HL-60 (cell line): Measurements from ENCODE around the gene AVPR2.

Experiments
- POLR2AphosphoS5 ChIP-seq: IDR thresholded peaks from 2 replicates; pipeline ENCODE4 v1.6.1; 2012; ENCODE audit warnings: low read depth
- TF ChIP-seq, protein P1 (sequence below): IDR thresholded peaks from one replicate; pipeline ENCODE4 v1.5.1; 2011; ENCODE audit warnings: low read length, control low read depth, inconsistent platforms; ENCODE audit not compliant: insufficient read depth
- TF ChIP-seq, protein P2 (sequence below): IDR thresholded peaks from 2 replicates; pipeline ENCODE4 v1.6.1; 2012; ENCODE audit warnings: low read depth; ENCODE audit not compliant: insufficient replicate concordance

- TF ChIP-seq, protein P1, sequence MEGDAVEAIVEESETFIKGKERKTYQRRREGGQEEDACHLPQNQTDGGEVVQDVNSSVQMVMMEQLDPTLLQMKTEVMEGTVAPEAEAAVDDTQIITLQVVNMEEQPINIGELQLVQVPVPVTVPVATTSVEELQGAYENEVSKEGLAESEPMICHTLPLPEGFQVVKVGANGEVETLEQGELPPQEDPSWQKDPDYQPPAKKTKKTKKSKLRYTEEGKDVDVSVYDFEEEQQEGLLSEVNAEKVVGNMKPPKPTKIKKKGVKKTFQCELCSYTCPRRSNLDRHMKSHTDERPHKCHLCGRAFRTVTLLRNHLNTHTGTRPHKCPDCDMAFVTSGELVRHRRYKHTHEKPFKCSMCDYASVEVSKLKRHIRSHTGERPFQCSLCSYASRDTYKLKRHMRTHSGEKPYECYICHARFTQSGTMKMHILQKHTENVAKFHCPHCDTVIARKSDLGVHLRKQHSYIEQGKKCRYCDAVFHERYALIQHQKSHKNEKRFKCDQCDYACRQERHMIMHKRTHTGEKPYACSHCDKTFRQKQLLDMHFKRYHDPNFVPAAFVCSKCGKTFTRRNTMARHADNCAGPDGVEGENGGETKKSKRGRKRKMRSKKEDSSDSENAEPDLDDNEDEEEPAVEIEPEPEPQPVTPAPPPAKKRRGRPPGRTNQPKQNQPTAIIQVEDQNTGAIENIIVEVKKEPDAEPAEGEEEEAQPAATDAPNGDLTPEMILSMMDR, result no peak
- TF ChIP-seq POLR2AphosphoS5, result no peak
- TF ChIP-seq, protein P2, sequence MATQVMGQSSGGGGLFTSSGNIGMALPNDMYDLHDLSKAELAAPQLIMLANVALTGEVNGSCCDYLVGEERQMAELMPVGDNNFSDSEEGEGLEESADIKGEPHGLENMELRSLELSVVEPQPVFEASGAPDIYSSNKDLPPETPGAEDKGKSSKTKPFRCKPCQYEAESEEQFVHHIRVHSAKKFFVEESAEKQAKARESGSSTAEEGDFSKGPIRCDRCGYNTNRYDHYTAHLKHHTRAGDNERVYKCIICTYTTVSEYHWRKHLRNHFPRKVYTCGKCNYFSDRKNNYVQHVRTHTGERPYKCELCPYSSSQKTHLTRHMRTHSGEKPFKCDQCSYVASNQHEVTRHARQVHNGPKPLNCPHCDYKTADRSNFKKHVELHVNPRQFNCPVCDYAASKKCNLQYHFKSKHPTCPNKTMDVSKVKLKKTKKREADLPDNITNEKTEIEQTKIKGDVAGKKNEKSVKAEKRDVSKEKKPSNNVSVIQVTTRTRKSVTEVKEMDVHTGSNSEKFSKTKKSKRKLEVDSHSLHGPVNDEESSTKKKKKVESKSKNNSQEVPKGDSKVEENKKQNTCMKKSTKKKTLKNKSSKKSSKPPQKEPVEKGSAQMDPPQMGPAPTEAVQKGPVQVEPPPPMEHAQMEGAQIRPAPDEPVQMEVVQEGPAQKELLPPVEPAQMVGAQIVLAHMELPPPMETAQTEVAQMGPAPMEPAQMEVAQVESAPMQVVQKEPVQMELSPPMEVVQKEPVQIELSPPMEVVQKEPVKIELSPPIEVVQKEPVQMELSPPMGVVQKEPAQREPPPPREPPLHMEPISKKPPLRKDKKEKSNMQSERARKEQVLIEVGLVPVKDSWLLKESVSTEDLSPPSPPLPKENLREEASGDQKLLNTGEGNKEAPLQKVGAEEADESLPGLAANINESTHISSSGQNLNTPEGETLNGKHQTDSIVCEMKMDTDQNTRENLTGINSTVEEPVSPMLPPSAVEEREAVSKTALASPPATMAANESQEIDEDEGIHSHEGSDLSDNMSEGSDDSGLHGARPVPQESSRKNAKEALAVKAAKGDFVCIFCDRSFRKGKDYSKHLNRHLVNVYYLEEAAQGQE, result no peak
These were observed 49.8 kb upstream of the AVPR2 start for GRCh38 chrX:153854702-153855101.
